ENCODE measurements around the gene TSBP1. TPM values are rescaled to one million over a fixed set of nuclear protein-coding genes. Genes with fewer than 3 reads are reported as not detected.
A peak's percentile ranks its signal among the peaks of the same experiment; 100 is the strongest.
"Not testable (repeated sequence)": the region's sequence is repeated elsewhere in the genome, so short reads cannot be mapped to it uniquely, and the experiment has no call there.

The TSBP1 gene
- total RNA-seq, 3 donors from 2014 or later = not detected

- intact Hi-C loops (cut with DNase I, micrococcal nuclease) = no loop called here
- DNase-seq (no peak), ATAC-seq (no peak)
- no peaks in the 10 kb centered on the region for H3K9me3 ChIP-seq
- no peaks in the 10 kb centered on the region for H3K36me3 ChIP-seq (ENCODE audit: low read depth)
- no peaks in the 10 kb centered on the region for H3K4me1 ChIP-seq (ENCODE audit: low read depth)
- TF ChIP-seq CTCF (IDR thresholded peaks at IDR 0.05) = no peak
- H3K4me3 ChIP-seq = no peak overlapping the region
Measured at GRCh38 chr6:32293695-32294094, 78.0 kb downstream of the TSBP1 start.

- DNase-seq (no peak), ATAC-seq (no peak)
- Histone ChIP-seq H3K9me3 (no peaks in the 10 kb centered on the region), H3K36me3 (ENCODE audit: low read depth) (no peaks in the 10 kb centered on the region), H3K4me3 (no peak overlapping the region), H3K4me1 (ENCODE audit: low read depth) (no peaks in the 10 kb centered on the region)
- TF ChIP-seq CTCF (IDR thresholded peaks at IDR 0.05) = no peak
- intact Hi-C loops (cut with DNase I, micrococcal nuclease) = no loop called here
Measured at GRCh38 chr6:32291543-32291942, 80.2 kb downstream of the TSBP1 start.

GRCh38 chr6:32290886-32291450 lies 80.7 kb downstream of the TSBP1 start:
- intact Hi-C loops (cut with DNase I, micrococcal nuclease) = no loop called here
- no peak for TF ChIP-seq CTCF (IDR thresholded peaks at IDR 0.05)
- Histone ChIP-seq H3K4me1 (ENCODE audit: low read depth) (no peaks in the 10 kb centered on the region), H3K4me3 (no peak overlapping the region), H3K36me3 (ENCODE audit: low read depth) (no peaks in the 10 kb centered on the region), H3K9me3 (no peaks in the 10 kb centered on the region)
- ATAC-seq (no peak), DNase-seq (no peak)

GRCh38 chr6:32288426-32288825 lies 83.3 kb downstream of the TSBP1 start:
- ATAC-seq = no peak
- no peak for TF ChIP-seq CTCF (IDR thresholded peaks at IDR 0.05)
- intact Hi-C loops (cut with DNase I, micrococcal nuclease) = no loop called here

GRCh38 chr6:32273801-32274577 lies 97.7 kb downstream of the TSBP1 start:
- H3K9me3 ChIP-seq; ATAC-seq; DNase-seq; H3K4me3 ChIP-seq; intact Hi-C loops (cut with DNase I, micrococcal nuclease); H3K36me3 ChIP-seq (ENCODE audit: low read depth); H3K4me1 ChIP-seq (ENCODE audit: low read depth): not testable (repeated sequence)

More at GRCh38 chr6:32288426-32288825, 83.3 kb downstream of the TSBP1 start:
- no peak for DNase-seq
- Histone ChIP-seq H3K36me3 (ENCODE audit: low read depth) (no peaks in the 10 kb centered on the region), H3K4me3 (no peak overlapping the region), H3K4me1 (ENCODE audit: low read depth) (no peaks in the 10 kb centered on the region), H3K9me3 (no peaks in the 10 kb centered on the region)

- H3K4me3 ChIP-seq = no peak overlapping the region
- TF ChIP-seq CTCF (IDR thresholded peaks at IDR 0.05) = no peak
- intact Hi-C loops (cut with DNase I, micrococcal nuclease) = no loop called here
- ATAC-seq = no peak
- no peaks in the 10 kb centered on the region for H3K4me1 ChIP-seq (ENCODE audit: low read depth)
- no peaks in the 10 kb centered on the region for H3K9me3 ChIP-seq
- no peaks in the 10 kb centered on the region for H3K36me3 ChIP-seq (ENCODE audit: low read depth)
- DNase-seq = peak in 1 of 3 donors; percentile 2
Measured at GRCh38 chr6:32271429-32271828, 100.3 kb downstream of the TSBP1 start.

GRCh38 chr6:32268459-32268858 lies 103.2 kb downstream of the TSBP1 start:
- H3K4me1 ChIP-seq (ENCODE audit: low read depth); DNase-seq; intact Hi-C loops (cut with DNase I, micrococcal nuclease); H3K36me3 ChIP-seq (ENCODE audit: low read depth); ATAC-seq; H3K4me3 ChIP-seq; H3K9me3 ChIP-seq: not testable (repeated sequence)
